IPS DF 6.9 (cell line): Measurements from ENCODE around the gene ADAMTSL3.
"Not testable (repeated sequence)": the region's sequence is repeated elsewhere in the genome, so short reads cannot be mapped to it uniquely, and the experiment has no call there.

Experiments
- DNase-seq: peaks from one replicate; pipeline ENCODE4 v3.0.0-alpha.2; 2013; ENCODE audit warnings: low read depth, low spot score
- H3K27ac ChIP-seq: one replicate; pipeline ENCODE4 v1.5.1; 2013; ENCODE audit warnings: low read length, control low read depth
- H3K27me3 ChIP-seq: 2 replicates; pipeline ENCODE4 v1.6.1; 2013; ENCODE audit warnings: mild to moderate bottlenecking, low read length; ENCODE audit not compliant: control insufficient read depth, insufficient read depth
- H3K36me3 ChIP-seq: 2 replicates; pipeline ENCODE4 v1.6.1; 2013; ENCODE audit warnings: low read length; ENCODE audit not compliant: control insufficient read depth, insufficient read depth
- H3K4me1 ChIP-seq: 2 replicates; pipeline ENCODE4 v1.6.1; 2013; ENCODE audit warnings: low read length; ENCODE audit not compliant: control insufficient read depth, insufficient read depth
- H3K4me3 ChIP-seq: 2 replicates; pipeline ENCODE4 v1.5.1; 2013; ENCODE audit warnings: mild to moderate bottlenecking, low read length
- H3K9me3 ChIP-seq: 2 replicates; pipeline ENCODE4 v1.6.1; 2013; ENCODE audit warnings: low read length, inconsistent platforms; ENCODE audit not compliant: control insufficient read depth, insufficient read depth
- WGBS: extraction: QIAGEN DNeasy Blood & Tissue Kit; methylation state at CpG from one replicate; pipeline ENCODE4 v1.1.7; 2013; ENCODE audit warnings: mixed read lengths, missing lambda C conversion rate; ENCODE audit not compliant: insufficient read length, insufficient coverage; 5-methylcytosine and 5-hydroxymethylcytosine counted together

Gene ADAMTSL3

GRCh38 chr15:83699028-83699427 lies 45.1 kb downstream of the ADAMTSL3 start:
- no peak overlapping the region for H3K4me3 ChIP-seq
- H3K27ac ChIP-seq, result no peak overlapping the region
- no CpG with 5 or more reads among the region's 2 CpGs for WGBS
- DNase-seq, result no peak
- H3K27me3 ChIP-seq, result no peaks in the 10 kb centered on the region
- H3K36me3 ChIP-seq, result no peaks in the 10 kb centered on the region
- no peaks in the 10 kb centered on the region for H3K4me1 ChIP-seq
- H3K9me3 ChIP-seq, result 0 out of 2 replicates have a peak, but pooled peaks cover 1% of the 10 kb centered on the region

GRCh38 chr15:83700082-83700481 lies 46.2 kb downstream of the ADAMTSL3 start:
- Histone ChIP-seq H3K36me3 (no peaks in the 10 kb centered on the region), H3K4me1 (no peaks in the 10 kb centered on the region), H3K27ac (no peak overlapping the region), H3K4me3 (no peak overlapping the region), H3K9me3 (0 out of 2 replicates have a peak, but pooled peaks cover 1% of the 10 kb centered on the region), H3K27me3 (no peaks in the 10 kb centered on the region)
- no peak for DNase-seq
- no CpG with 5 or more reads among the region's 3 CpGs for WGBS

- not testable (repeated sequence) for H3K36me3 ChIP-seq, H3K27ac ChIP-seq, H3K9me3 ChIP-seq, H3K4me1 ChIP-seq, DNase-seq, H3K4me3 ChIP-seq, H3K27me3 ChIP-seq
- WGBS, result no CpG with 5 or more reads among the region's 2 CpGs
Measured at GRCh38 chr15:83702314-83702713, 48.4 kb downstream of the ADAMTSL3 start.

- no CpG with 5 or more reads among the region's 6 CpGs for WGBS
- no peaks in the 10 kb centered on the region for H3K27me3 ChIP-seq
- no peak overlapping the region for H3K27ac ChIP-seq
- DNase-seq, result no peak
- H3K9me3 ChIP-seq, result no peaks in the 10 kb centered on the region
- no peak overlapping the region for H3K4me3 ChIP-seq
- no peaks in the 10 kb centered on the region for H3K4me1 ChIP-seq
- H3K36me3 ChIP-seq, result no peaks in the 10 kb centered on the region
Measured at GRCh38 chr15:83708328-83708727, 54.4 kb downstream of the ADAMTSL3 start.

- no peak for DNase-seq
- H3K27me3 ChIP-seq, result no peaks in the 10 kb centered on the region
- H3K4me1 ChIP-seq, result no peaks in the 10 kb centered on the region
- H3K36me3 ChIP-seq, result no peaks in the 10 kb centered on the region
- H3K9me3 ChIP-seq, result no peaks in the 10 kb centered on the region
- H3K27ac ChIP-seq, result no peak overlapping the region
- WGBS, result no CpG with 5 or more reads among the region's 2 CpGs
- H3K4me3 ChIP-seq, result no peak overlapping the region
Measured at GRCh38 chr15:83709241-83709640, 55.3 kb downstream of the ADAMTSL3 start.

- no CpG with 5 or more reads among the region's 3 CpGs for whole genome bisulfite sequencing
- H3K36me3 ChIP-seq, result no peaks in the 10 kb centered on the region
- H3K27me3 ChIP-seq, result no peaks in the 10 kb centered on the region
- H3K27ac ChIP-seq, result no peak overlapping the region
- H3K9me3 ChIP-seq, result no peaks in the 10 kb centered on the region
- H3K4me3 ChIP-seq, result no peak overlapping the region
- no peak for DNase-seq
- H3K4me1 ChIP-seq, result no peaks in the 10 kb centered on the region
Measured at GRCh38 chr15:83709811-83710210, 55.9 kb downstream of the ADAMTSL3 start.

GRCh38 chr15:83710452-83710851 lies 56.5 kb downstream of the ADAMTSL3 start:
- H3K9me3 ChIP-seq, result no peaks in the 10 kb centered on the region
- H3K4me1 ChIP-seq, result no peaks in the 10 kb centered on the region
- no peak overlapping the region for H3K27ac ChIP-seq
- no peaks in the 10 kb centered on the region for H3K36me3 ChIP-seq
- no peak overlapping the region for H3K4me3 ChIP-seq
- DNase-seq, result no peak
- no peaks in the 10 kb centered on the region for H3K27me3 ChIP-seq

GRCh38 chr15:83711236-83711635 lies 57.3 kb downstream of the ADAMTSL3 start:
- WGBS, result no CpG with 5 or more reads among the region's 5 CpGs
- Histone ChIP-seq H3K9me3 (no peaks in the 10 kb centered on the region), H3K27ac (no peak overlapping the region), H3K4me1 (no peaks in the 10 kb centered on the region), H3K27me3 (no peaks in the 10 kb centered on the region), H3K4me3 (no peak overlapping the region), H3K36me3 (no peaks in the 10 kb centered on the region)
- no peak for DNase-seq

- DNase-seq, result no peak
- no peak overlapping the region for H3K4me3 ChIP-seq
- no peaks in the 10 kb centered on the region for H3K4me1 ChIP-seq
- WGBS, result no CpG with 5 or more reads among the region's 3 CpGs
- no peaks in the 10 kb centered on the region for H3K9me3 ChIP-seq
- H3K36me3 ChIP-seq, result no peaks in the 10 kb centered on the region
- H3K27ac ChIP-seq, result no peak overlapping the region
- H3K27me3 ChIP-seq, result no peaks in the 10 kb centered on the region
Measured at GRCh38 chr15:83713242-83713641, 59.3 kb downstream of the ADAMTSL3 start.

GRCh38 chr15:83714939-83715628 lies 61.2 kb downstream of the ADAMTSL3 start:
- Histone ChIP-seq H3K36me3 (no peaks in the 10 kb centered on the region), H3K4me3 (no peak overlapping the region), H3K27ac (no peak overlapping the region), H3K27me3 (no peaks in the 10 kb centered on the region), H3K9me3 (no peaks in the 10 kb centered on the region), H3K4me1 (no peaks in the 10 kb centered on the region)
- DNase-seq, result no peak

GRCh38 chr15:83716605-83717004 lies 62.7 kb downstream of the ADAMTSL3 start:
- Histone ChIP-seq H3K4me3 (no peak overlapping the region), H3K9me3 (no peaks in the 10 kb centered on the region), H3K27ac (no peak overlapping the region), H3K36me3 (no peaks in the 10 kb centered on the region), H3K4me1 (no peaks in the 10 kb centered on the region), H3K27me3 (no peaks in the 10 kb centered on the region)
- no peak for DNase-seq
- no CpG with 5 or more reads among the region's 3 CpGs for WGBS
